22Rv1 (cell line): ENCODE results near the gene COG3.

Experiments
- ZFX ChIP-seq: fragments of 450-650 bp; IDR thresholded peaks from 2 replicates; pipeline ENCODE4 v1.6.1; 2017; ENCODE audit warnings: antibody characterized with exemption, borderline replicate concordance
- TF ChIP-seq, protein P1 (sequence below): fragments of 450-650 bp; IDR thresholded peaks from 2 replicates; pipeline ENCODE4 v1.5.1; 2017; ENCODE audit warnings: mild to moderate bottlenecking

DNA sequence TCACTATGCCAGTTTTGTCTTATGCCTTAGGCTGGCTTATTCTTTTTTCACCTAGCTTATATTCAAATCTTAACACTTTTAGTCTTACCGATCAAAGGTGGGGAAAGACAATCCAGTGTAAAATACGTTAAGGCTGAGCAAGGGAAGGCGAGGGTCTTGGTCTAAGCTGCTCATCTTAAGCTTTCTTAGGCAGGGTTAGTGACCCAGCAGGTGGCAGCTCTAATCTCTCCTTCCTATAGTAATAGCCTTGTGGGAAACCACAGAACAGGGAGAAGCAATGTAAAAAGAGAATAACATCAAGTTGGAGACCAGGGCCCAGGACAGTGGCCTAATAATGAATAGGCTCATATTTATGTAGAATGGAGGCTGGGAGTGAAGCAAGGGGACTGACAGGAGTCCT is 45.9 kb downstream of the COG3 start:
- TF ChIP-seq, protein P1, sequence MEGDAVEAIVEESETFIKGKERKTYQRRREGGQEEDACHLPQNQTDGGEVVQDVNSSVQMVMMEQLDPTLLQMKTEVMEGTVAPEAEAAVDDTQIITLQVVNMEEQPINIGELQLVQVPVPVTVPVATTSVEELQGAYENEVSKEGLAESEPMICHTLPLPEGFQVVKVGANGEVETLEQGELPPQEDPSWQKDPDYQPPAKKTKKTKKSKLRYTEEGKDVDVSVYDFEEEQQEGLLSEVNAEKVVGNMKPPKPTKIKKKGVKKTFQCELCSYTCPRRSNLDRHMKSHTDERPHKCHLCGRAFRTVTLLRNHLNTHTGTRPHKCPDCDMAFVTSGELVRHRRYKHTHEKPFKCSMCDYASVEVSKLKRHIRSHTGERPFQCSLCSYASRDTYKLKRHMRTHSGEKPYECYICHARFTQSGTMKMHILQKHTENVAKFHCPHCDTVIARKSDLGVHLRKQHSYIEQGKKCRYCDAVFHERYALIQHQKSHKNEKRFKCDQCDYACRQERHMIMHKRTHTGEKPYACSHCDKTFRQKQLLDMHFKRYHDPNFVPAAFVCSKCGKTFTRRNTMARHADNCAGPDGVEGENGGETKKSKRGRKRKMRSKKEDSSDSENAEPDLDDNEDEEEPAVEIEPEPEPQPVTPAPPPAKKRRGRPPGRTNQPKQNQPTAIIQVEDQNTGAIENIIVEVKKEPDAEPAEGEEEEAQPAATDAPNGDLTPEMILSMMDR: no peak
- no peak for TF ChIP-seq ZFX
